KOPT-K1 (cell line): Measurements from ENCODE around the gene GPR132.

Experiments used
- H3K27ac ChIP-seq: fragments of 200-600 bp; sonication (generic); 2 replicates; pipeline ENCODE4 v1.5.1; 2016; ENCODE audit warnings: antibody characterized with exemption, mild to moderate bottlenecking, low read depth, low read length; ENCODE audit not compliant: poor library complexity, severe bottlenecking
- H3K36me3 ChIP-seq: fragments of 200-600 bp; sonication (generic); 2 replicates; pipeline ENCODE4 v1.5.1; 2017; ENCODE audit warnings: antibody characterized with exemption, mild to moderate bottlenecking, low read length, moderate library complexity; ENCODE audit not compliant: insufficient read depth
- H3K9me3 ChIP-seq: fragments of 200-600 bp; sonication (generic); 2 replicates; pipeline ENCODE4 v1.5.1; 2017; ENCODE audit warnings: antibody characterized with exemption, low read length, mild to moderate bottlenecking; ENCODE audit not compliant: insufficient read depth, poor library complexity, severe bottlenecking

GPR132 gene

GRCh38 chr14:105019861-105020814, 45.1 kb downstream of the GPR132 start:
- H3K9me3 ChIP-seq, result no peaks in the 10 kb centered on the region
- H3K36me3 ChIP-seq, result peaks cover 47% of the 10 kb centered on the region
- H3K27ac ChIP-seq, result peak overlapping the region; percentile 99

- H3K36me3 ChIP-seq, result peaks cover 64% of the 10 kb centered on the region
- H3K9me3 ChIP-seq, result no peaks in the 10 kb centered on the region
- H3K27ac ChIP-seq, result no peak overlapping the region
Observed at GRCh38 chr14:105018414-105018813, 46.8 kb downstream of the GPR132 start.

- H3K27ac ChIP-seq, result no peak overlapping the region
- peaks cover 89% of the 10 kb centered on the region for H3K36me3 ChIP-seq
- H3K9me3 ChIP-seq, result no peaks in the 10 kb centered on the region
Observed at GRCh38 chr14:105015905-105016304, 49.3 kb downstream of the GPR132 start.

- H3K9me3 ChIP-seq, result no peaks in the 10 kb centered on the region
- H3K36me3 ChIP-seq, result peaks cover 96% of the 10 kb centered on the region
- no peak overlapping the region for H3K27ac ChIP-seq
Observed at GRCh38 chr14:105015242-105015641, 50.0 kb downstream of the GPR132 start.

GRCh38 chr14:105014631-105015030, 50.6 kb downstream of the GPR132 start:
- Histone ChIP-seq H3K27ac (no peak overlapping the region), H3K9me3 (no peaks in the 10 kb centered on the region), H3K36me3 (peaks cover 99% of the 10 kb centered on the region)

- Histone ChIP-seq H3K36me3 (peaks cover 99% of the 10 kb centered on the region), H3K9me3 (no peaks in the 10 kb centered on the region), H3K27ac (no peak overlapping the region)
Observed at GRCh38 chr14:105014032-105014431, 51.2 kb downstream of the GPR132 start.

- Histone ChIP-seq H3K9me3 (no peaks in the 10 kb centered on the region), H3K27ac (no peak overlapping the region), H3K36me3 (peaks cover 99% of the 10 kb centered on the region)
Observed at GRCh38 chr14:105013150-105013785, 52.0 kb downstream of the GPR132 start.

- Histone ChIP-seq H3K36me3 (peaks cover 100% of the 10 kb centered on the region), H3K27ac (no peak overlapping the region), H3K9me3 (no peaks in the 10 kb centered on the region)
Observed at GRCh38 chr14:105012171-105012985, 52.9 kb downstream of the GPR132 start.

- Histone ChIP-seq H3K9me3 (no peaks in the 10 kb centered on the region), H3K36me3 (peaks cover 100% of the 10 kb centered on the region), H3K27ac (no peak overlapping the region)
Observed at GRCh38 chr14:105011312-105011990, 53.8 kb downstream of the GPR132 start.

- Histone ChIP-seq H3K9me3 (no peaks in the 10 kb centered on the region), H3K36me3 (peaks cover 100% of the 10 kb centered on the region), H3K27ac (no peak overlapping the region)
Observed at GRCh38 chr14:105010891-105011291, 54.3 kb downstream of the GPR132 start.

GRCh38 chr14:105010106-105010505, 55.1 kb downstream of the GPR132 start:
- peaks cover 99% of the 10 kb centered on the region for H3K36me3 ChIP-seq

GRCh38 chr14:105007593-105008264, 57.5 kb downstream of the GPR132 start:
- H3K36me3 ChIP-seq, result peaks cover 75% of the 10 kb centered on the region
- H3K27ac ChIP-seq, result no peak overlapping the region

More at GRCh38 chr14:105010106-105010505, 55.1 kb downstream of the GPR132 start:
- H3K9me3 ChIP-seq, result no peaks in the 10 kb centered on the region
- H3K27ac ChIP-seq, result no peak overlapping the region

GRCh38 chr14:105006831-105007592, 58.2 kb downstream of the GPR132 start:
- Histone ChIP-seq H3K9me3 (no peaks in the 10 kb centered on the region), H3K27ac (no peak overlapping the region), H3K36me3 (peaks cover 68% of the 10 kb centered on the region)

More at GRCh38 chr14:105007593-105008264, 57.5 kb downstream of the GPR132 start:
- H3K9me3 ChIP-seq, result no peaks in the 10 kb centered on the region
